Right ventricle myocardium superior (tissue), 1 donor: ENCODE results near the gene SEMA3D. TPM values are rescaled to one million over a fixed set of nuclear protein-coding genes. Genes with fewer than 3 reads are reported as not detected.
A peak's percentile ranks its signal among the peaks of the same experiment; 100 is the strongest.
"Not testable (repeated sequence)": the region's sequence is repeated elsewhere in the genome, so short reads cannot be mapped to it uniquely, and the experiment has no call there.

Source experiments
- ATAC-seq: fragments of 200-7000 bp; cut with Tn5 transposase; one replicate; pipeline ENCODE4 v1.9.1; 2020; ENCODE audit warnings: mild to moderate bottlenecking; ENCODE audit not compliant: poor library complexity
- DNase-seq: peaks from one replicate; pipeline ENCODE4 v3.0.0-alpha.2; 2020
- intact Hi-C: fragments of 100-400 bp; cut with DNase I; formaldehyde crosslinking; loops from one replicate; pipeline ENCODE4 v1.11.2; 2022
- total RNA-seq: library from RNA; stranded (reverse); fragmentation: NEBNext Ultra II Directional; extraction: Animal tissue kit (Norgen Biotek cat#: 25700); gene quantifications from one replicate; pipeline ENCODE4 v1.2.1, GENCODE V29; 2021
- donor health status: DM: no; HTN: yes; CAD: no; lungs with severe emphysema.

The SEMA3D gene
- total RNA-seq, 1 donor from 2014 or later: 1.1 TPM

GRCh38 chr7:85019176-85019575 lies 167.7 kb downstream of the SEMA3D start:
- ATAC-seq: no peak
- intact Hi-C loops: no loop called here

DNA sequence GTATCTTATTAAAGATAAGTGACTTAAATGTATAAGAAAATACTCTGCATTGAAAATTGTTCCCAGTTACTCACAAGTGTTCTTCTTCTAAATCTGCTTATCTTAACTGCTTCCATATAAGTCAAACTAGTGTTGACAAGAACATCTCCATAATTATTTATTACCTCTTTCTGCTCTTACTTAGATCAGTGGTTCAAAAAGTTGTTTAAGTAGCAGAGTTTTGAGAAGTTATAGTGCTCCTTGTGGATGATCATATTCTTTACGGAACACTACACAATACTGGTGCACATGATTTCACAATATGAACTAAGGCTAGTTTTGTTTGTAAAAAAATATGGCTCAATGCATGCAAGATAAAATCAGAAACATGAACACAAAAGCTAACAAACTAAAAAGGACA lies 168.4 kb downstream of the SEMA3D start:
- no peak for ATAC-seq
- intact Hi-C loops: no loop called here
- DNase-seq: no peak

More at GRCh38 chr7:85019176-85019575, 167.7 kb downstream of the SEMA3D start:
- no peak for DNase-seq

GRCh38 chr7:85016286-85016685 lies 170.6 kb downstream of the SEMA3D start:
- DNase-seq (no peak), ATAC-seq (no peak)
- intact Hi-C loops: no loop called here

GRCh38 chr7:85014936-85015660 lies 171.8 kb downstream of the SEMA3D start:
- ATAC-seq (no peak), DNase-seq (no peak)
- intact Hi-C loops: no loop called here

- no peak for DNase-seq
- no peak for ATAC-seq
- intact Hi-C loops: no loop called here
These were observed 175.7 kb downstream of the SEMA3D start for GRCh38 chr7:85011127-85011526.

- ATAC-seq: no peak
- DNase-seq: no peak
- intact Hi-C loops: no loop called here
These were observed 176.6 kb downstream of the SEMA3D start for GRCh38 chr7:85010306-85010705.

DNA sequence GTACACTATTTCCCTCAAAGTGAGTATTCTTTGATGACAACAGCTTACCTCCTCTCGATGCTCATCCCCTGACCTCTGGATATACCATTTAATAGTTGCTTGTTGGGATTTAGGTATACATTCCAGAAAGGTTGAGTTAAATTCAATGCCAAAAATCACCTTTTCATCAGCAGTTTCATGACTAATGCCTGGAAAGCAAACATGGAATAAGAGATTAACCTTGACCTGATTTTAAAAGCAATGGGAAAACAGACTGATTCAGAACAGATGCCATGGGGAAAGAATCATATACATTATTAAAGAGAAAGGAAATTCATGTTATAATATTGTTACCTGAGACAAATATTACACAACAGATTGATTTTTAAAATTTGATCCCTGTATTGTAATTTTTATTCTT lies 180.1 kb downstream of the SEMA3D start:
- ATAC-seq: no peak
- intact Hi-C loops: no loop called here
- DNase-seq: no peak

- intact Hi-C loops: no loop called here
These were observed 182.5 kb downstream of the SEMA3D start for GRCh38 chr7:85004402-85004801.

GRCh38 chr7:85001495-85002345 lies 185.1 kb downstream of the SEMA3D start:
- intact Hi-C loops: no loop called here
- ATAC-seq (no peak), DNase-seq (no peak)

More at GRCh38 chr7:85004402-85004801, 182.5 kb downstream of the SEMA3D start:
- DNase-seq (no peak), ATAC-seq (peak; percentile 55)

DNA sequence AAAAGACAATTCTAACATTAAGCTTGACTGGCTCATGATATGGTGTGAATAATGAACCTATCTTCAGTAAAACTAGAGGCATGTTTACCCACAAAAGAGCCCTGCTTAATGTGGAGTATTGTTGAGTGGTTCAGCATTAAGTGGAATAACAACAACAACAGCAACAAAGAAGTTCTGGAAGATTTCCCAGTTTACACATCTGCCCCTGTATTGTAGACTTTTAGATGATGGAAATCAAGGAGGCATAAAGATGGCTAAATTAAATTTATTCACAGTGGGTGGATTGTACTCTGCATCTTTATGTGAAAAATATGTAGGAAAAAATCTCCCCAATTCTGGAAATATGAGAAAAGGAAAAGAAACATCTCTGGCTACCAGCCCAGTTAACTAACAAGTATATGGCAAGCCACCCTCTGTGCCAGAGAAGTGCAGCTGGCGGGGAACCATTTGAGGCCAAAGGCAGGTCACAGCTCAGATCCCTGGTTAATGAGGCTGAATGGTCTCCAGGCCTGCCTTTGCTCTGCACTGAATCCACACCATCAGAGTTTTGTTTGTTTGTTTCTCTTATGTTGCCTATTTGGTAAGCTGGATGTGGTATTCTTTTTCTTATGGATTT lies 186.0 kb downstream of the SEMA3D start:
- no peak for DNase-seq
- no peak for ATAC-seq
- intact Hi-C loops: no loop called here

DNA sequence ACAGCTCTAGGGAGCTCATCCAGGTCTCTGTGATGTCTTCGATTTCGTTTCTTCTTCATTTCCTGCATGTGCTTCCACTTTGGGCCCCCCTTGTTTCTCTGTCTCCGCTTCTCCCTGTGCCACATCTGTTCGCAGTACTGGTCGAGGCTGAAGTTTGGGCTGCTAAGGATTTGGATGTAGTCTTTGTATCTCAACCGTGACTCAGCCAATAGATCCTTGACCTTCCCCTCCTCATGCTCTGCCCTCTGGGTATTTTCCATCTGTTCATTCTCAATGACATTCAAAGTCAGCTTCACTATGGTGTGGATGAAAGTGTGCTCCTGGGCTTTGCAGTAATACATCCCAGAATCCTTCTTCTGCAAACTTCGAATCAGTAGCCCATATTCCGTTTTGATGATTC lies 187.4 kb downstream of the SEMA3D start:
- intact Hi-C loops: no loop called here
- ATAC-seq (no peak), DNase-seq (no peak)

DNA sequence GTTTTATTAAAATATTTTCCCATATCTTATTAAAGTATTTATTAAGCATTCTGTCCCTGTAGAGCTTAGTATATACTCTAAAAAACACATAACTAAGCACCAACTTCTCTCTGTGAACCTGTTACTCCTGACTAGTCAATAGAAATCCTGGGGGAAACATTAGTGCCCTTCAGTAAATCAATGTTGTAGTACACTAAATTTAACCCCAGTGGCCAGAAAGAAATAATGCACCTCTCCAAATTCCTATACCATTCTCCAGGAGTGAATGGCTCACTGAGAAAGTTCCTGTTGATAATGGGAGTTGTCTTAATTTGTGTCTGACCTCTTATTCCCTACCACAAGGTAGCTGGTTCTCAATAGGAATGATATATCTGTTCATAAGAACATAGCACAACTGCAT lies 188.2 kb downstream of the SEMA3D start:
- DNase-seq: no peak
- intact Hi-C loops: no loop called here
- ATAC-seq: no peak

DNA sequence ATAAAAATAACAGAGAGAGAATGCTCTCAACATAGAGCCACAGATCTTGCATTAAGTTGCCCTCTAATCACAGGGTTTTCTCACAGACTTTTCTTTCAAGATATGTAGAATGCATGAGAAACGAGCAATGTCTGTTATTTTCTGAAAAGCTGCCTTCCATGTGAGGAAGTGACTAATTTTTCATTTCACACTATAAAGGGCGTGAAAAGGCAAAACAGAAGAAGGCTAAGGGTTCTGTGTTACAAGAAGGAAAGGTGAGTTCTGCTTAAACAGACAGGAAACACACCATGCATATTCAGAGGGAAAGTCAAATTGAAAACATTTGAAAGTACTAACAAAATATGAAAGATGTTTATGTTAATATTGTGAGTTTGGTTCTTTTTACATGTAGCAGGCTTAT lies 189.2 kb downstream of the SEMA3D start:
- intact Hi-C loops: no loop called here
- DNase-seq (no peak), ATAC-seq (no peak)

DNA sequence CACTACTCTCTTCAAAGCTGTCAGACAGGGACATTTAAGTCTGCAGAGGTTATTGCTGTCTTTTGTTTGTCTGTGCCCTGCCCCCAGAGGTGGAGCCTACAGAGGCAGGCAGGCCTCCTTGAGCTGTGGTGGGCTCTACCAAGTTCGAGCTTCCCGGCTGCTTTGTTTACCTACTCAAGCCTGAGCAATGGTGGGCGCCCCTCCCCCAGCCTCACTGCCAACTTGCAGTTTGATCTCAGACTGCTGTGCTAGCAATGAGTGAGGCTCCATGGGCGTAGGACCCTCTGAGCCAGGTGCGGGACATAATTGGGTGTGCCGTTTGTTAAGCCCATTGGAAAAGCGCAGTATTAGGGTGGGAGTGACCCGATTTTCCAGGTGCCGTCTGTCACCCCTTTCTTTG lies 193.9 kb downstream of the SEMA3D start:
- intact Hi-C loops, ATAC-seq: not testable (repeated sequence)

GRCh38 chr7:84985073-84985784 lies 201.6 kb downstream of the SEMA3D start:
- intact Hi-C loops: no loop called here
- no peak for ATAC-seq
- DNase-seq: no peak

More for the DNA sequence above, 193.9 kb downstream of the SEMA3D start:
- not testable (repeated sequence) for DNase-seq

DNA sequence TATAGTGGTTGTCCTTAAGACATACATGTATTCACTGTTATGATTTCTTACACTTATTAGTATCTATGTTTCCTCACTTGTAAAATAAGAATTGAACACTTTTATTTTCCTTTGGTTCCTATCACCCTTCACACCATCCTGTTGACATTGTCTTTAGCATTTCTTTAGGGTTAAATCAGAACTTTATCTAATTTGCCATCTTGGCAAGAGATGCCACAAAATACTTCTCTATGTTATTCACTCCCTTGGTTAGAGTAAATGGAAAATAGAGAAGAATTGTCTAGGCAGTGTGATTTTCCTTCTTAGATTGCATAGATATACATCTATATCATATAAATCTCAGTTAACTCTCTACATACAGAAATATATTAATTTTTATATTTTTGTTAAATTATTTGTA lies 204.7 kb downstream of the SEMA3D start:
- ATAC-seq: no peak
- intact Hi-C loops: no loop called here
- DNase-seq: no peak

- ATAC-seq: no peak
- intact Hi-C loops: no loop called here
- DNase-seq: no peak
These were observed 205.5 kb downstream of the SEMA3D start for GRCh38 chr7:84981055-84981976.

DNA sequence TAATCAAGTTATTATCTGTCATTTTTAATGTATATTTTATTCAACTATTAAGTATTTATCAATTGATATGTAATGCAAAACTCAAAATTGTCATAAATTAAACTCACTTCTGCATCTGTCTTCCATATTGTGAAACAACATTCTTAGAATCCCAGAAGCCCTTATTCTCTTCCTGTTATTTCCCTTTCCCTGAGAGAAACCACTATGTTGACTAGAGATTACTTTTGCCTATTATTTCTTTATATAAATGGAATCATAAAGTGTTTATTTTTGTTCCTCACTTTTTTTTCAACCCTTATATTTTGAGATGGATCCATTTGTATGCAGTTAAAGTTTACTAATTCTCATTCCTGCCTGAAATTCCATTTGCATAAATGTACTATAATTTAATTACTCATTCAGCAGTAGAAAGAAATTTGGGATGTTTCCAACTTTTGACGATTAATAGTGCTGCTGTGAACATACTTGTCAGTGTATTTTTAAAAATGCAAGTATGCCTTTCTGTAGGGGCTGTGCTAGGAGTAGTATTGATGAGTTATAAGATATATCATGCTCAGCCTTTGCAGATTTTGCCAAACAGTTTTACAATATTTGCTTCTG lies 211.2 kb downstream of the SEMA3D start:
- intact Hi-C loops: no loop called here
- DNase-seq (no peak), ATAC-seq (no peak)
